ENCODE data around the gene IRX6.

The IRX6 gene

GRCh38 chr16:55376567-55377167 lies 52.7 kb downstream of the IRX6 start:
- Histone ChIP-seq H3K4me1 (ENCODE audit: control insufficient read depth, insufficient read depth, low read length) (no peaks in the 10 kb centered on the region), H3K36me3 (ENCODE audit: control insufficient read depth, insufficient read depth, low read length) (no peaks in the 10 kb centered on the region), H3K27ac (ENCODE audit: insufficient read depth, low read depth, low read length, poor library complexity, severe bottlenecking) (no peak overlapping the region), H3K4me3 (ENCODE audit: insufficient read depth, low read depth, low read length) (no peak overlapping the region), H3K9me3 (ENCODE audit: control insufficient read depth, low read length) (no peaks in the 10 kb centered on the region), H3K27me3 (ENCODE audit: control insufficient read depth, insufficient read depth, low read length, poor library complexity, severe bottlenecking) (no peaks in the 10 kb centered on the region)
- 87 to 90% methylated on average over 7 of the region's 7 CpGs for WGBS, 2 experiments

GRCh38 chr16:55377840-55378239 lies 53.8 kb downstream of the IRX6 start:
- WGBS, 2 experiments, result 90 to 95% methylated on average over 7 of the region's 7 CpGs

GRCh38 chr16:55378616-55379015 lies 54.6 kb downstream of the IRX6 start:
- 96% methylated on average over 3 of the region's 3 CpGs; no CpG with 5 or more reads in 1 of the 2 experiments for WGBS, 2 experiments
- H3K4me3 ChIP-seq (ENCODE audit: insufficient read depth, low read depth, low read length), result no peak overlapping the region
- H3K27me3 ChIP-seq (ENCODE audit: control insufficient read depth, insufficient read depth, low read length, poor library complexity, severe bottlenecking), result no peaks in the 10 kb centered on the region
- no peaks in the 10 kb centered on the region for H3K9me3 ChIP-seq (ENCODE audit: control insufficient read depth, low read length)
- H3K4me1 ChIP-seq (ENCODE audit: control insufficient read depth, insufficient read depth, low read length), result no peaks in the 10 kb centered on the region
- H3K27ac ChIP-seq (ENCODE audit: insufficient read depth, low read depth, low read length, poor library complexity, severe bottlenecking), result no peak overlapping the region
- H3K36me3 ChIP-seq (ENCODE audit: control insufficient read depth, insufficient read depth, low read length), result no peaks in the 10 kb centered on the region

More at GRCh38 chr16:55377840-55378239, 53.8 kb downstream of the IRX6 start:
- no peak overlapping the region for H3K4me3 ChIP-seq (ENCODE audit: insufficient read depth, low read depth, low read length)
- H3K27me3 ChIP-seq (ENCODE audit: control insufficient read depth, insufficient read depth, low read length, poor library complexity, severe bottlenecking), result no peaks in the 10 kb centered on the region
- H3K9me3 ChIP-seq (ENCODE audit: control insufficient read depth, low read length), result no peaks in the 10 kb centered on the region
- no peak overlapping the region for H3K27ac ChIP-seq (ENCODE audit: insufficient read depth, low read depth, low read length, poor library complexity, severe bottlenecking)
- no peaks in the 10 kb centered on the region for H3K36me3 ChIP-seq (ENCODE audit: control insufficient read depth, insufficient read depth, low read length)
- no peaks in the 10 kb centered on the region for H3K4me1 ChIP-seq (ENCODE audit: control insufficient read depth, insufficient read depth, low read length)

GRCh38 chr16:55379371-55379770 lies 55.4 kb downstream of the IRX6 start:
- no peak overlapping the region for H3K4me3 ChIP-seq (ENCODE audit: insufficient read depth, low read depth, low read length)
- H3K4me1 ChIP-seq (ENCODE audit: control insufficient read depth, insufficient read depth, low read length), result no peaks in the 10 kb centered on the region
- WGBS, 2 experiments, result 92 to 95% methylated on average over 13 of the region's 13 CpGs

GRCh38 chr16:55379876-55380390 lies 55.9 kb downstream of the IRX6 start:
- Histone ChIP-seq H3K4me3 (ENCODE audit: insufficient read depth, low read depth, low read length) (no peak overlapping the region), H3K4me1 (ENCODE audit: control insufficient read depth, insufficient read depth, low read length) (no peaks in the 10 kb centered on the region), H3K36me3 (ENCODE audit: control insufficient read depth, insufficient read depth, low read length) (no peaks in the 10 kb centered on the region), H3K27ac (ENCODE audit: insufficient read depth, low read depth, low read length, poor library complexity, severe bottlenecking) (no peak overlapping the region), H3K9me3 (ENCODE audit: control insufficient read depth, low read length) (no peaks in the 10 kb centered on the region), H3K27me3 (ENCODE audit: control insufficient read depth, insufficient read depth, low read length, poor library complexity, severe bottlenecking) (no peaks in the 10 kb centered on the region)
- 90 to 95% methylated on average over 7 of the region's 7 CpGs for WGBS, 2 experiments

More at GRCh38 chr16:55379371-55379770, 55.4 kb downstream of the IRX6 start:
- no peak overlapping the region for H3K27ac ChIP-seq (ENCODE audit: insufficient read depth, low read depth, low read length, poor library complexity, severe bottlenecking)
- H3K27me3 ChIP-seq (ENCODE audit: control insufficient read depth, insufficient read depth, low read length, poor library complexity, severe bottlenecking), result no peaks in the 10 kb centered on the region
- no peaks in the 10 kb centered on the region for H3K36me3 ChIP-seq (ENCODE audit: control insufficient read depth, insufficient read depth, low read length)
- no peaks in the 10 kb centered on the region for H3K9me3 ChIP-seq (ENCODE audit: control insufficient read depth, low read length)

Measured in ectodermal cell (in vitro differentiated cells).